ENCODE data around the gene CLC. TPM values are rescaled to one million over a fixed set of nuclear protein-coding genes. Genes with fewer than 3 reads are reported as not detected.
"Not testable (repeated sequence)": the region's sequence is repeated elsewhere in the genome, so short reads cannot be mapped to it uniquely, and the experiment has no call there.

Gene CLC
- total RNA-seq, 2 donors from 2014 or later = not detected

GRCh38 chr19:39765091-39766076 lies 27.6 kb upstream of the CLC start:
- DNase-seq (ENCODE audit: low spot score) = no peak
- Histone ChIP-seq H3K4me3 (no peak overlapping the region), H3K27me3 (no peaks in the 10 kb centered on the region), H3K36me3 (no peaks in the 10 kb centered on the region), H3K27ac (no peak overlapping the region), H3K4me1 (no peaks in the 10 kb centered on the region), H3K9me3 (peaks cover 0 to 7% of the 10 kb centered on the region in 2 donors)
- TF ChIP-seq CTCF (IDR thresholded peaks at IDR 0.05) = peak; percentile 48 to 73

GRCh38 chr19:39761851-39762250 lies 24.0 kb upstream of the CLC start:
- not testable (repeated sequence) for DNase-seq (ENCODE audit: low spot score); H3K4me1 ChIP-seq; H3K36me3 ChIP-seq; H3K9me3 ChIP-seq; H3K27ac ChIP-seq; H3K4me3 ChIP-seq; H3K27me3 ChIP-seq

GRCh38 chr19:39759457-39760184 lies 21.8 kb upstream of the CLC start:
- TF ChIP-seq CTCF (IDR thresholded peaks at IDR 0.05) = no peak
- no peaks in the 10 kb centered on the region for H3K36me3 ChIP-seq
- no peaks in the 10 kb centered on the region for H3K27me3 ChIP-seq
- H3K27ac ChIP-seq = no peak overlapping the region
- no peak for DNase-seq (ENCODE audit: low spot score)
- no peaks in the 10 kb centered on the region for H3K4me1 ChIP-seq
- H3K4me3 ChIP-seq = no peak overlapping the region
- peaks cover 0 to under 1% of the 10 kb centered on the region in 2 donors for H3K9me3 ChIP-seq

DNA sequence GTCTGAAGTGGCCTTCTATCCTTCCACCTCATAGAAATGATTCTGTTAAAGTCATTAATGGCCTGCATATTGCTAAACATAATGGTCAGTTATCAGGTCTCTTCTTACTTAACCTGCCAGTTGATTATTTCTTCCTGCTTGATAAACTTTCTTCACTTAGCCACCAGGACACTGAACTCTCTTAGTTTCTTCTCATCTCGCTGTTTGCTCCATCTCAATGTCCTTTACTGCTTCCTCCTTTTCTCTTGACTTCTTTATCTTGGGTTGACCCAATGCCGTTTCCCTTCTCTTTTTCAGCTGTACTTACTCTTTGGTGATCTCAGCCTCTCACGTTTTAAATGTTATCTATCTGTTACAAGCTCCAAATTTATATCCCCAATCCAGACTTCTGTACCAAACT lies 17.1 kb upstream of the CLC start:
- Histone ChIP-seq H3K27me3 (no peaks in the 10 kb centered on the region), H3K27ac (no peak overlapping the region), H3K4me1 (no peaks in the 10 kb centered on the region), H3K9me3 (no peaks in the 10 kb centered on the region), H3K4me3 (no peak overlapping the region), H3K36me3 (no peaks in the 10 kb centered on the region)
- no peak for TF ChIP-seq CTCF (IDR thresholded peaks at IDR 0.05)
- DNase-seq (ENCODE audit: low spot score) = no peak

GRCh38 chr19:39754544-39754943 lies 16.7 kb upstream of the CLC start:
- Histone ChIP-seq H3K4me1 (no peaks in the 10 kb centered on the region), H3K4me3 (no peak overlapping the region), H3K9me3 (no peaks in the 10 kb centered on the region), H3K27me3 (no peaks in the 10 kb centered on the region), H3K36me3 (no peaks in the 10 kb centered on the region), H3K27ac (no peak overlapping the region)
- DNase-seq (ENCODE audit: low spot score) = no peak
- TF ChIP-seq CTCF (IDR thresholded peaks at IDR 0.05) = no peak

DNA sequence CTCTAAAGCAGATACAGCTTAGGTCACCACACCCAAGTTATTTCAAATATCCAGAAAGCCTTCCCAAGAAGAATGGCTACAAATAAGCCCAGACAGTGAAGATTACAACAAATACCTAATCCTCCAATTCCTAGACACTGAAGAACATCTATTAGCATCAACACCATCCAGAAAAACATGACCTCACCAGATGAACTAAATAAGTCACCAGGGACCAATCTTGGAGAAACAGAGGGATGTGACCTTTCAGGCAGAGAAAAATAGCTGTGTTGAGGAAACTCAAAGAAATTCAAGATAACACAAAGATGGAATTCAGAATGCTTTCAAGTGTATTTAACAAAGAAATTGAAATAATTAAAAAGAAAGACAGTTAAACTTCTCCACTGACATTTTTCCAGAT lies 15.0 kb upstream of the CLC start:
- H3K4me1 ChIP-seq = no peaks in the 10 kb centered on the region
- no peak overlapping the region for H3K4me3 ChIP-seq
- no peak for DNase-seq (ENCODE audit: low spot score)
- H3K27ac ChIP-seq = no peak overlapping the region
- no peaks in the 10 kb centered on the region for H3K9me3 ChIP-seq
- TF ChIP-seq CTCF (IDR thresholded peaks at IDR 0.05) = no peak
- H3K36me3 ChIP-seq = no peaks in the 10 kb centered on the region
- no peaks in the 10 kb centered on the region for H3K27me3 ChIP-seq
